Nephron (organoid): ENCODE measurements around the gene PCBP4.

Experiments
- H3K27ac Mint-ChIP-seq, 3 experiments: 2 replicates each; pipeline ENCODE4 v1.8.0; 2020; ENCODE audit warnings: mixed read lengths in 3 of 3, mild to moderate bottlenecking in 2 of 3, moderate library complexity in 1 of 3
- H3K27me3 Mint-ChIP-seq: 2 replicates; pipeline ENCODE4 v1.8.0; 2021; ENCODE audit warnings: low read depth, mild to moderate bottlenecking, moderate library complexity, mixed read lengths
- H3K36me3 Mint-ChIP-seq: 2 replicates; pipeline ENCODE4 v1.8.0; 2020; ENCODE audit warnings: low read depth, mixed read lengths
- H3K4me1 Mint-ChIP-seq: 2 replicates; pipeline ENCODE4 v1.8.0; 2020; ENCODE audit warnings: mixed read lengths
- H3K4me3 Mint-ChIP-seq, 3 experiments: 2 replicates each; pipeline ENCODE4 v1.8.0; 2020; ENCODE audit warnings: mild to moderate bottlenecking in 3 of 3, mixed read lengths in 3 of 3, moderate library complexity in 2 of 3
- H3K9me3 Mint-ChIP-seq: 2 replicates; pipeline ENCODE4 v1.8.0; 2020; ENCODE audit warnings: mixed read lengths
- TF ChIP-seq, protein P1 (sequence below), 3 experiments: fragments of 200-600 bp; sonication (generic); IDR thresholded peaks; one replicate each; pipeline ENCODE4 v1.5.0; 2021; ENCODE audit warnings: antibody characterized with exemption in 3 of 3; ENCODE audit not compliant: unreplicated experiment in 3 of 3

The PCBP4 gene

DNA sequence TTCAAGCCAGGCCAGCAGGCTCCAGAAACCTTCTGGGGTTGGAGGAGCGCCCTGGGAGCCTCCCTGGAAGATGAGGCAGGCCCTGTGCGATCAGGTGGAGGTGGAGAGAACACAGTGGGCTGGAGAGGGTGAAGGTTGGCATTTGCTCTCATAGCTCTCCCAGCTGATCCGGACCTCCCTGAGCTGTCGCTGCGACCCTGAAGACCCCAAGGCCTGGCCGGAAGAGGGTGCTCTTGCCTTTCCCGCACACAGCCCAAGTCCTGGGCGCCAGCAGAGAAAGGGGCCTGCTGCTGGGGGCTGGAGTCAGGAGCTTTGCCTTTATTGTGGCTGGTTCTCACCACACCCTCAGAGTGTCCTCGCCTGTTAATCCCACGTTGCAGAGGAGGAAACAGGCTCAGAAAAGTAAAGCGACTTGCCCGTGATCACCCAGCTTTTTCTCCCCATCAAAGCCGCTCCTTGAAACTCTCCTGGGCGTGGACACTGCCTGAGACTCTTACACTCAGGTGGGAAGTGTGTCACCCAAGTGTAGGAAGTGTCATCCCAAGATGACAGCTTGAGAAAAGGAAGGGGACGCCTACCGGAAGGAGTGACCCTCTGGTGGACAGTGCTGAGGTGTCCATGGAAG is 37.0 kb upstream of the PCBP4 start:
- TF ChIP-seq, protein P1, sequence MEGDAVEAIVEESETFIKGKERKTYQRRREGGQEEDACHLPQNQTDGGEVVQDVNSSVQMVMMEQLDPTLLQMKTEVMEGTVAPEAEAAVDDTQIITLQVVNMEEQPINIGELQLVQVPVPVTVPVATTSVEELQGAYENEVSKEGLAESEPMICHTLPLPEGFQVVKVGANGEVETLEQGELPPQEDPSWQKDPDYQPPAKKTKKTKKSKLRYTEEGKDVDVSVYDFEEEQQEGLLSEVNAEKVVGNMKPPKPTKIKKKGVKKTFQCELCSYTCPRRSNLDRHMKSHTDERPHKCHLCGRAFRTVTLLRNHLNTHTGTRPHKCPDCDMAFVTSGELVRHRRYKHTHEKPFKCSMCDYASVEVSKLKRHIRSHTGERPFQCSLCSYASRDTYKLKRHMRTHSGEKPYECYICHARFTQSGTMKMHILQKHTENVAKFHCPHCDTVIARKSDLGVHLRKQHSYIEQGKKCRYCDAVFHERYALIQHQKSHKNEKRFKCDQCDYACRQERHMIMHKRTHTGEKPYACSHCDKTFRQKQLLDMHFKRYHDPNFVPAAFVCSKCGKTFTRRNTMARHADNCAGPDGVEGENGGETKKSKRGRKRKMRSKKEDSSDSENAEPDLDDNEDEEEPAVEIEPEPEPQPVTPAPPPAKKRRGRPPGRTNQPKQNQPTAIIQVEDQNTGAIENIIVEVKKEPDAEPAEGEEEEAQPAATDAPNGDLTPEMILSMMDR (IDR thresholded peaks at IDR 0.05; ENCODE audit: unreplicated experiment in 3 of 3): peak; percentile 68 to 83 (median 78)
- Mint-ChIP-seq H3K9me3 (no peaks in the 10 kb centered on the region), H3K4me3 (peak overlapping the region in 2 of 3 experiments; percentile 12 to 28), H3K36me3 (no peaks in the 10 kb centered on the region), H3K27me3 (peaks cover 14% of the 10 kb centered on the region), H3K4me1 (peaks cover 55% of the 10 kb centered on the region), H3K27ac (peak overlapping the region; percentile 61 to 89 (median 79))

DNA sequence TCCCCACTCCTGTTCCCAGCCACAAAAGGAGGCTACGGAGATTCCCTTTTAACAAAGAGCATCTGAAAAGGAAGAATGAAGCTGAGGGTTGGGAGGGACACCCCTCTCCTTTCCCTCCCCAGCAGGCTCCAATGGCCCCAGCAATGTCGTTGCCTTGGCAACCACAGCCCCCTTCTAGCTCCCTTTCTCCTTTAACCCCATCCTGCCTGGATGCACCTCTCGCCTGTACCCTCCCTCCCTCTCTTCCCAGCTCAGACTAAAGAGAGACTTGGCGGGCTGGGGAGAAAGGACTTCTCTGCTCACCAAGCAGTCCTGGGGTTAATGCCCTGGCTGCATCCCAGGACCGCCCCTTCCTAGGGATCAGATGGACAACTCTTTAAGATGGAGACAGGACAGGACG is 35.5 kb upstream of the PCBP4 start:
- Mint-ChIP-seq H3K4me3 (peak overlapping the region; percentile 44 to 54 (median 47)), H3K27ac (peak overlapping the region; percentile 75 to 87 (median 79)), H3K4me1 (peaks cover 60% of the 10 kb centered on the region), H3K27me3 (peaks cover 13% of the 10 kb centered on the region), H3K9me3 (no peaks in the 10 kb centered on the region), H3K36me3 (no peaks in the 10 kb centered on the region)
- TF ChIP-seq, protein P1 (IDR thresholded peaks at IDR 0.05; ENCODE audit: unreplicated experiment in 3 of 3): no peak

DNA sequence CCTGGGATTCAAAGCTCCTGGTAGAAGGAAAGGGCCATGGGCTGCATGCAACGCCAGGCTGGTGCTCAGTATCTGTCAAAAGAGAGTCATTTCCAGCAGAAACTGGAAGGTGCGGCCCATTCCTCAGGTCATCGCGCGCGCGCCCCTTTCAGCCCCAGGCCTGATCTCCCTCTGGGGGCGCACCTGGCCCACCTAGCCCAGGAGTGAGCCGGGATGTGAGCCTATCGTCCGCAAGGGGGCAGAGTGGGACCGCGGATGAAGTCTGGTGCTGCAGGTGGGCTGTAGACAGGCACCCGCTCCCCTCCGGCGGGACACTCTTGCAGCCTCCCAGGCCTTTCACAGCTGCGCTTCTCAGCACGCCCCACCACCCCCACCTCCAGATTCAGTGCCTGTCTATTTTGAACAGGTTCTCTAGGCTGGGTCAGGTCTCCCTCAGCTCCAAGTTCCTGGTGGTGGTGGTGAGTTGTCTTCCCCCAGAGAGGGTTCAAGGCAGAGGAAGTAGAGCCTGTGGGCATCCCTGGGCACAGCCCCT is 34.3 kb upstream of the PCBP4 start:
- Mint-ChIP-seq H3K27ac (peak overlapping the region in 1 of 3 experiments; percentile 87), H3K9me3 (no peaks in the 10 kb centered on the region), H3K4me3 (no peak overlapping the region), H3K27me3 (peaks cover 9% of the 10 kb centered on the region), H3K4me1 (peaks cover 56% of the 10 kb centered on the region), H3K36me3 (no peaks in the 10 kb centered on the region)
- TF ChIP-seq, protein P1 (IDR thresholded peaks at IDR 0.05; ENCODE audit: unreplicated experiment in 3 of 3): peak; percentile 90 to 96 (median 95)

DNA sequence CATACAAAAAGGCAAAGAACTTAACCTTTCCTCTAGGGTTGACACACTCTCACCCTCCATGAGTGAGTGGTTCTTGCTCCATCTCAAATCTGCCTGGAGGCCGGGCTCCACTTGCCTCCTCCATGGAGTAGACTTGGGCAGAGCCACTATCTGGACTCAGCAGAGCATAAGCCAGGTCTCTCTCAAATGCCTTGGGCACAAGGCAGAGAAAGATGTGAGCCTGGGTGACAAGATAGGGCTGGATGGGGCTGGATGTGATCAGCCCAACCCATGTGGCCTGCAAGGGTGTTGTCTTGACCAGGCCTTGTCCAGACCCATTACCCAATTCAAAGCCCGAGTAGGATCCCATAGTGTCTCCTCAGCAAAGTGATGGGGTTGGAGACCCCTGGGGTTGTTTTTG is 32.6 kb upstream of the PCBP4 start:
- Mint-ChIP-seq H3K27ac (no peak overlapping the region), H3K4me3 (no peak overlapping the region), H3K36me3 (peaks cover 8% of the 10 kb centered on the region), H3K27me3 (peaks cover 9% of the 10 kb centered on the region), H3K4me1 (peaks cover 48% of the 10 kb centered on the region), H3K9me3 (no peaks in the 10 kb centered on the region)
- TF ChIP-seq, protein P1 (IDR thresholded peaks at IDR 0.05; ENCODE audit: unreplicated experiment in 3 of 3): no peak

DNA sequence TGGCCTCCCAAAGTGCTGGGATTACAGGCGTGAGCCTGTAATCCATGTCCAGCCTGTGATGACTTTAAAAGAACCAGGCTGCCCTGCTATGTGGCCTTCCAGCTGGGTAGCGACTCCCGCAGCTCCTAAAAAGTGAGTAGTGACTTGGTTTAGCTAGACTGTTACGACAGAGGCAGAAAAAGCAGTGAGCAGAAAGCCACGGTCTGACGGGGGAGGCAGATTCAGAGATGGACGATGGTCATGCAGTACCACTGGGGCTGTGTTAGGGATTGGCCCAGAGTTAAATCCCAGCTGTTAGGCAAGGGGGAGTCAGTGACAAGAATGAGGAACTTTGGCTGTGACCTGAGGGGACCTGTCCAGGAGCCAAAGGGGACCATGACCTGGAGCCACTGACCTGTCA is 31.5 kb upstream of the PCBP4 start:
- Mint-ChIP-seq H3K27me3 (peaks cover 9% of the 10 kb centered on the region), H3K27ac (peak overlapping the region in 1 of 3 experiments; percentile 69), H3K36me3 (peaks cover 19% of the 10 kb centered on the region)

More for the DNA sequence above, 31.5 kb upstream of the PCBP4 start:
- no peaks in the 10 kb centered on the region for H3K9me3 Mint-ChIP-seq
- TF ChIP-seq, protein P1 (IDR thresholded peaks at IDR 0.05; ENCODE audit: unreplicated experiment in 3 of 3): no peak
- H3K4me1 Mint-ChIP-seq: peaks cover 45% of the 10 kb centered on the region
- H3K4me3 Mint-ChIP-seq: no peak overlapping the region
